Measurements from ENCODE around the gene USP13. TPM values are rescaled to one million over a fixed set of nuclear protein-coding genes. Genes with fewer than 3 reads are reported as not detected.
"Not testable (repeated sequence)": the region's sequence is repeated elsewhere in the genome, so short reads cannot be mapped to it uniquely, and the experiment has no call there.

Gene USP13
- total and polyA plus RNA-seq, 2 donors (not counting 1 experiment from before 2014, with no cell fraction given) = 1.9 to 13.2 TPM

DNA sequence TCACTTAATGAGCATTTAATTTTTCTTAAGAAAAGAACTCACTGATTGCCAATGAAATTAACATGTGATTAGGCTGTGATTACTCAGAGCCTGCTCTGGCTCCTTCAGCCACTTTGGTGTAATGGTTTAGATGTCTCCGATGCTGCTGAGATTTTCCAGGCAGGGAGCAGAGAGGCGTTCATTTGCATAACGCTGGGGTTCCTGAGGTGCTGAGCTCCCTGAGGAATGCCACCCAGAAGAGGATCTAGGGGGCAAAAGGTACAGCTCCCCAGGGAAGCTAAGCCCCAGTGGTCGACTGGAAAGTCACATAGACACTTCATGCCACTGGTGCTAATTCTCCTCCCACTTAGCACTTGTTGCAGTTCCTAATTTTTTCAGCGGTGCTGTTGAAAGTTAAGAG lies 119.5 kb downstream of the USP13 start:
- ChIA-PET CTCF (no interaction called here), POLR2A (no interaction called here)
- Mint-ChIP-seq H3K4me1 (peaks cover 6% of the 10 kb centered on the region), H3K4me3 (no peak overlapping the region), H3K9me3 (ENCODE audit: insufficient read depth) (no peaks in the 10 kb centered on the region), H3K27me3 (no peaks in the 10 kb centered on the region), H3K27ac (no peak overlapping the region)
- no peak overlapping the region for H3K9ac ChIP-seq (ENCODE audit: low read length)
- no peak overlapping the region for H3K4me2 ChIP-seq (replicated peaks; ENCODE audit: low read depth, low read length, poor library complexity, severe bottlenecking)
- H3K4me1 ChIP-seq (ENCODE audit: control insufficient read depth in 2 of 2, insufficient read depth in 2 of 2, low read length in 2 of 2) = no peaks in the 10 kb centered on the region
- H3K4me3 ChIP-seq (ENCODE audit: control extremely low read depth in 1 of 5, extremely low read depth in 1 of 5, insufficient read depth in 1 of 5, low read depth in 2 of 5, low read length in 4 of 5) = no peak overlapping the region
- ATAC-seq (ENCODE audit: low read depth) (no peak), DNase-seq (no peak)
- peaks cover 0 to 5% (median 0%) of the 10 kb centered on the region in 3 donors for H3K9me3 ChIP-seq (ENCODE audit: control extremely low read depth in 1 of 3, control insufficient read depth in 2 of 3, insufficient read depth in 1 of 3, low read length in 2 of 3)
- no peaks in the 10 kb centered on the region for H3K79me2 ChIP-seq (ENCODE audit: control insufficient read depth, insufficient read depth, low read length)
- peaks cover 1 to 3% of the 10 kb centered on the region in 2 experiments for H3K36me3 ChIP-seq (replicated peaks in 1 of 2; ENCODE audit: control extremely low read depth in 1 of 2, control insufficient read depth in 1 of 2, extremely low read depth in 1 of 2, insufficient read depth in 2 of 2, low read length in 1 of 2)
- intact Hi-C loops (cut with micrococcal nuclease) = no loop called here
- no peak overlapping the region for H2AFZ ChIP-seq (ENCODE audit: insufficient read depth, low read depth, low read length, poor library complexity, severe bottlenecking)
- 95% methylated on average over 3 of the region's 5 CpGs for WGBS (ENCODE audit: insufficient coverage)
- no peak overlapping the region for H3K27ac ChIP-seq (ENCODE audit: low read length in 2 of 2)
- TF ChIP-seq, protein P1, sequence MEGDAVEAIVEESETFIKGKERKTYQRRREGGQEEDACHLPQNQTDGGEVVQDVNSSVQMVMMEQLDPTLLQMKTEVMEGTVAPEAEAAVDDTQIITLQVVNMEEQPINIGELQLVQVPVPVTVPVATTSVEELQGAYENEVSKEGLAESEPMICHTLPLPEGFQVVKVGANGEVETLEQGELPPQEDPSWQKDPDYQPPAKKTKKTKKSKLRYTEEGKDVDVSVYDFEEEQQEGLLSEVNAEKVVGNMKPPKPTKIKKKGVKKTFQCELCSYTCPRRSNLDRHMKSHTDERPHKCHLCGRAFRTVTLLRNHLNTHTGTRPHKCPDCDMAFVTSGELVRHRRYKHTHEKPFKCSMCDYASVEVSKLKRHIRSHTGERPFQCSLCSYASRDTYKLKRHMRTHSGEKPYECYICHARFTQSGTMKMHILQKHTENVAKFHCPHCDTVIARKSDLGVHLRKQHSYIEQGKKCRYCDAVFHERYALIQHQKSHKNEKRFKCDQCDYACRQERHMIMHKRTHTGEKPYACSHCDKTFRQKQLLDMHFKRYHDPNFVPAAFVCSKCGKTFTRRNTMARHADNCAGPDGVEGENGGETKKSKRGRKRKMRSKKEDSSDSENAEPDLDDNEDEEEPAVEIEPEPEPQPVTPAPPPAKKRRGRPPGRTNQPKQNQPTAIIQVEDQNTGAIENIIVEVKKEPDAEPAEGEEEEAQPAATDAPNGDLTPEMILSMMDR (IDR thresholded peaks at IDR 0.05) = no peak
- no peak for TF ChIP-seq EZH2 (IDR thresholded peaks at IDR 0.05; ENCODE audit: borderline replicate concordance, insufficient read depth, low read depth, low read length, poor library complexity, severe bottlenecking)
- no peaks in the 10 kb centered on the region for H4K20me1 ChIP-seq (ENCODE audit: control insufficient read depth, insufficient read depth, low read length, poor library complexity, severe bottlenecking)
- H3K27me3 ChIP-seq (replicated peaks in 1 of 4; ENCODE audit: control extremely low read depth in 1 of 4, control insufficient read depth in 3 of 4, insufficient read depth in 4 of 4, low read length in 3 of 4) = no peaks in the 10 kb centered on the region

GRCh38 chr3:179775416-179776122 lies 122.7 kb downstream of the USP13 start:
- no peaks in the 10 kb centered on the region for H4K20me1 ChIP-seq (ENCODE audit: control insufficient read depth, insufficient read depth, low read length, poor library complexity, severe bottlenecking)
- TF ChIP-seq EZH2 (IDR thresholded peaks at IDR 0.05; ENCODE audit: borderline replicate concordance, insufficient read depth, low read depth, low read length, poor library complexity, severe bottlenecking) = no peak
- TF ChIP-seq, protein P1 (IDR thresholded peaks at IDR 0.05) = no peak
- DNase-seq = no peak
- H3K27me3 Mint-ChIP-seq = no peaks in the 10 kb centered on the region
- no peaks in the 10 kb centered on the region for H3K79me2 ChIP-seq (ENCODE audit: control insufficient read depth, insufficient read depth, low read length)
- intact Hi-C loops (cut with micrococcal nuclease) = no loop called here
- POLR2A ChIA-PET = no interaction called here
- no peak overlapping the region for H3K27ac ChIP-seq (ENCODE audit: low read length in 2 of 2)
- no peak overlapping the region for H2AFZ ChIP-seq (ENCODE audit: insufficient read depth, low read depth, low read length, poor library complexity, severe bottlenecking)
- H3K27ac Mint-ChIP-seq = no peak overlapping the region
- H3K9me3 ChIP-seq (ENCODE audit: control extremely low read depth in 1 of 3, control insufficient read depth in 2 of 3, insufficient read depth in 1 of 3, low read length in 2 of 3) = peaks cover 0 to 13% (median 4%) of the 10 kb centered on the region in 3 donors
- no peaks in the 10 kb centered on the region for H3K4me1 Mint-ChIP-seq
- H3K36me3 ChIP-seq (replicated peaks in 1 of 2; ENCODE audit: control extremely low read depth in 1 of 2, control insufficient read depth in 1 of 2, extremely low read depth in 1 of 2, insufficient read depth in 2 of 2, low read length in 1 of 2) = peaks cover 0 to 3% of the 10 kb centered on the region in 2 experiments
- no peaks in the 10 kb centered on the region for H3K4me1 ChIP-seq (ENCODE audit: control insufficient read depth in 2 of 2, insufficient read depth in 2 of 2, low read length in 2 of 2)
- H3K9me3 Mint-ChIP-seq (ENCODE audit: insufficient read depth) = peaks cover 11% of the 10 kb centered on the region
- H3K4me2 ChIP-seq (replicated peaks; ENCODE audit: low read depth, low read length, poor library complexity, severe bottlenecking) = no peak overlapping the region
- no peak for ATAC-seq (ENCODE audit: low read depth)
- H3K27me3 ChIP-seq (replicated peaks in 1 of 4; ENCODE audit: control extremely low read depth in 1 of 4, control insufficient read depth in 3 of 4, insufficient read depth in 4 of 4, low read length in 3 of 4) = no peaks in the 10 kb centered on the region
- CTCF ChIA-PET = no interaction called here
- H3K4me3 ChIP-seq (ENCODE audit: control extremely low read depth in 1 of 5, extremely low read depth in 1 of 5, insufficient read depth in 1 of 5, low read depth in 2 of 5, low read length in 4 of 5) = no peak overlapping the region
- no peak overlapping the region for H3K4me3 Mint-ChIP-seq
- WGBS (ENCODE audit: insufficient coverage) = 98% methylated on average over 22 of the region's 28 CpGs
- no peak overlapping the region for H3K9ac ChIP-seq (ENCODE audit: low read length)

- H3K79me2 ChIP-seq (ENCODE audit: control insufficient read depth, insufficient read depth, low read length); DNase-seq; POLR2A ChIA-PET; H3K4me3 Mint-ChIP-seq; H3K27ac Mint-ChIP-seq; H3K27me3 ChIP-seq (replicated peaks in 1 of 4; ENCODE audit: control extremely low read depth in 1 of 4, control insufficient read depth in 3 of 4, insufficient read depth in 4 of 4, low read length in 3 of 4); intact Hi-C loops (cut with micrococcal nuclease); H3K27ac ChIP-seq (ENCODE audit: low read length in 2 of 2); H2AFZ ChIP-seq (ENCODE audit: insufficient read depth, low read depth, low read length, poor library complexity, severe bottlenecking); ATAC-seq (ENCODE audit: low read depth); H3K4me3 ChIP-seq (ENCODE audit: control extremely low read depth in 1 of 5, extremely low read depth in 1 of 5, insufficient read depth in 1 of 5, low read depth in 2 of 5, low read length in 4 of 5); H3K27me3 Mint-ChIP-seq; H4K20me1 ChIP-seq (ENCODE audit: control insufficient read depth, insufficient read depth, low read length, poor library complexity, severe bottlenecking); H3K4me1 Mint-ChIP-seq; H3K4me1 ChIP-seq (ENCODE audit: control insufficient read depth in 2 of 2, insufficient read depth in 2 of 2, low read length in 2 of 2); H3K9me3 ChIP-seq (ENCODE audit: control extremely low read depth in 1 of 3, control insufficient read depth in 2 of 3, insufficient read depth in 1 of 3, low read length in 2 of 3); H3K4me2 ChIP-seq (replicated peaks; ENCODE audit: low read depth, low read length, poor library complexity, severe bottlenecking); H3K9ac ChIP-seq (ENCODE audit: low read length): not testable (repeated sequence)
- peaks cover 11% of the 10 kb centered on the region for H3K9me3 Mint-ChIP-seq (ENCODE audit: insufficient read depth)
- WGBS (ENCODE audit: insufficient coverage) = no CpG with 5 or more reads among the region's 5 CpGs
- peaks cover 0 to 11% of the 10 kb centered on the region in 2 experiments for H3K36me3 ChIP-seq (replicated peaks in 1 of 2; ENCODE audit: control extremely low read depth in 1 of 2, control insufficient read depth in 1 of 2, extremely low read depth in 1 of 2, insufficient read depth in 2 of 2, low read length in 1 of 2)
- CTCF ChIA-PET = interaction anchor here (0.9 kb wide), 1 partner anchor 9 kb away, joined by 5 read pairs; no protein-coding TSS in a partner anchor
Measured at GRCh38 chr3:179782841-179783240, 130.0 kb downstream of the USP13 start.
